Erythroblast (primary cell): ENCODE measurements around the gene GREB1.

ENCODE experiments used
- GATA1 ChIP-seq: IDR thresholded peaks from 2 replicates; pipeline ENCODE4 v1.6.1; 2011; ENCODE audit warnings: low read depth, mild to moderate bottlenecking, control low read depth, low read length, moderate library complexity
- POLR2A ChIP-seq: IDR thresholded peaks from 2 replicates; pipeline ENCODE4 v1.6.1; 2011; ENCODE audit warnings: mild to moderate bottlenecking, low read length

- no peak for TF ChIP-seq POLR2A
- TF ChIP-seq GATA1, result no peak
Observed at GRCh38 chr2:11559066-11559785, 25.4 kb downstream of the GREB1 start.
